GM19238 (cell line): ENCODE results near the gene CDKN2C.
"Not testable (repeated sequence)": the region's sequence is repeated elsewhere in the genome, so short reads cannot be mapped to it uniquely, and the experiment has no call there.

Experiments
- DNase-seq: peaks from one replicate; pipeline ENCODE4 v3.0.0; 2011; ENCODE audit warnings: low spot score; ENCODE audit not compliant: insufficient read length

The CDKN2C gene

DNA sequence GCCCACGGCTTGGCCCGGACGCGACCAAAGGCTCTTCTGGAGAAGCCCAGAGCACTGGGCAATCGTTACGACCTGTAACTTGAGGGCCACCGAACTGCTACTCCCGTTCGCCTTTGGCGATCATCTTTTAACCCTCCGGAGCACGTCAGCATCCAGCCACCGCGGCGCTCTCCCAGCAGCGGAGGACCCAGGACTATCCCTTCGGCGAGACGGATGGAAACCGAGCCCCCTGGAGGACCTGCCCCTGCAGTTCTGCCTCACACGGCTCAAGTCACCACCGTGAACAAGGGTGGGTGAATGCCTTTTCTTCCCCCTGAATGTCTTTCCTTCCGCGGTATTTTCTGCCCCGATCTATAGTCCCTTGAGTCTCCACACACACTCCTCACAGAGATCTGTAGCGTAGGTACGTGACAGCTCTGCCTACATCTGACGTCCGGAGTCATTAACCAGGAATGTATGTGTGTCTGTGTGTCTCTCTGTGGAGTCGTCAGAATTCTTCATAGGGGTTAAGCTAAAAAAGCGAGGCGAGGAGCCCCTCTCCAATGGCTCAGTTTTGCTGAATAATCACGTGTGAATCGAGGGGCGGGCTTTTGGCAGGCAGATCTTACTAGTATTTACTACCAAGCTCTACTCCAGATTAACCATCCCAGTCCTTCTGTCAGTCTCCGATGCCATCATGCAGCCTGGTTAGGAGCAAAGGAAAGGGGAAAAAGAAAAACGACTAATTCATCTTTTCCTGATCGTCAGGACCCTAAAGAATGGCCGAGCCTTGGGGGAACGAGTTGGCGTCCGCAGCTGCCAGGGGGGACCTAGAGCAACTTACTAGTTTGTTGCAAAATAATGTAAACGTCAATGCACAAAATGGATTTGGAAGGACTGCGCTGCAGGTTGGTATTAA lies at the start of gene CDKN2C:
TSS of gene CDKN2C (plus strand) at position 635 of the 898 bp plus-strand sequence. CDS start at position 759, 124 bp downstream.
- DNase-seq: no peak

DNA sequence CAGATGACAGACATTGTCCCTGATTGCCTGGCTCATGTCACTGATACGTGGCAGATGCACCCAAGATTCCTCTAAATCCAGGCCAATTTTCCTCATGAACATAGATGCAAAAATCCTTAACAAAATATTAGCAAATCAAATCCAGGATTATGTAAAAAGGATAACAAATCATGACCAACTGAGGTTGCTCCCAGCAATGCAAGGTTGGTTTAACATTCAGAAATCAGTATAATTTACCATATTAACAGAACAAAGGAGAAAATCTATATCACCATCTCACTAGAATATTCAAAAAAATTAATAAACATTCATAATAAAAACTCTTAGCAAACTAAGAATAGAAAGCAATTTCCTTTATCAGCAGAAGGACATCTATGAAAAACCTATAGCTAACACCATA lies 49.6 kb upstream of the CDKN2C start:
- no peak for DNase-seq

DNA sequence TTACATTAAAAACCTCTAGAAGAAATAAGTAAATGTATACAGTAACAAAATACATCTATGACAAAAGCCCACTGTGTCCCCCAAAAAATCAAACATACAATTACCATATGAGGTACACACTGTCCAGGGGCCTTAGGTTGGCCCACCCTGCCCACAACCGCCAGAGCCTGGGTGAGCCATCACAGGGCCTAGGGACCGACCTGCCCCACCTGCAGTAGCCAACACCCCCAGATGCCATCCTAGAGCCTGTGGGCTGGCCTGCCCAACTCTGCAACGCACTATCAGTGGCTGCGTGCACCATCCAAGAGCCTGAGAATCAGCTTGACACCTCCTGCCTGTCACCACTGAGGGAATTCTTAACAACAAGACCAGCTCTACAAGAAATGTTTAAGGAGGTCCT lies 49.0 kb upstream of the CDKN2C start:
- DNase-seq: no peak

DNA sequence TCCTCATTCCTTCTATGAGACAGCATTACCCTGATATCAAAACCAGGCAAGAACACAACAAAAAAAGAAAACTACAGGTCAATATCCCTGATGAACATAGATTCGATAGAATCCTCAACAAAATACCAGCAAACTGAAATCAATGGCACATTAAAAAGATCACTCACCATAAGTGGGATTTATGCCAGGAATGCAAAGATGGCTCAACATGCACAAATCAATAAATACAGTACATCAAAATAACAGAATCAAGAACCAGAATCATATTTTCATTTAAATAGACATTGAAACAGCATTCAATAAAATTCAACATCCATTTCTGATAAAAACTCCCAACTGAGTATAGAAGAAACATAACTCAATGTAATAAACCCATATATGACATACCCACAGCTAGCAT lies 46.5 kb upstream of the CDKN2C start:
- DNase-seq: no peak

DNA sequence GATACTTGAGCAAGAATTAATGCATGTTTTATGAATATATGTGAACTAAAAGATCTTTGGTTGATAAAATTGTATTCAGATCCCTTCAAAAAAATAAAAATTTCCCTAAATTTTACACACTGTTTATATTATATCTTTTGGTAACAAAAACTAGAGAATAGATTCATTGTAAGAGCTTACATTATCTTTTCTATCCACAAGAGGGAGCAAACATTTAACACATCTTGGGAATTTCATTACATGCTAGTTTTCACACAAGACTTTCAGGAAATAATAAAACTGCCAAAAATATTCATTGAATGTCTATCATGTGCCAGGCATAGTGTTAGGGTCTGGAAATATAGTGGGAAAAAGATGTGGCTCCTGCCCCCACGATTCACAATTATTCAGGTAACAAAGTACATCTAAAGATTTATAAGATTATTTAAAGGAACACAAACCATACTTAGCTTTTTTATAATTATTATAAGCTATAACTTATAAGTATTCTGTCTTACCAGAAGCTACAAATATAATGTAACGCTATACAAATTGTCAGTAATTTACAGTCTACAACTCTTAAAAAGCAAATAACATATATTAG lies 40.6 kb upstream of the CDKN2C start:
- DNase-seq: no peak

DNA sequence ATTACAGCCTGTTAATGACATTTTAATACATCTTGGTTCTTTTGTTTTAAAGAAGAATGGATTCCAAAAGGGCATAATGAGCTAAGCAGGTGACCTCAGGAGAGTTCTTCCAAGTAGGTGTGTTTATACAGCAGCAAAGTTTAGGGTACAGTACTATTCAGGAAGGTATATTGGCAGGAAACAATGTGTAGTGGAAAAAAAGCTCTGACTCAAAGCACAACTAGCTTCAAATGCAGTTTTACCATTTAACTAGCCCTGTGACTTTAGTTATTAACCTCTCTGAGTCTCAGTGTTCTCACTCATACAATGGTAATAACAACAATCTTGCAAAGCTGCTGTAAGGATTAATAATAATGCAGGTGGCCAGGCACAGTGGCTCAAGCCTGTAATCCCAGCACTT lies 39.9 kb upstream of the CDKN2C start:
- DNase-seq: no peak

DNA sequence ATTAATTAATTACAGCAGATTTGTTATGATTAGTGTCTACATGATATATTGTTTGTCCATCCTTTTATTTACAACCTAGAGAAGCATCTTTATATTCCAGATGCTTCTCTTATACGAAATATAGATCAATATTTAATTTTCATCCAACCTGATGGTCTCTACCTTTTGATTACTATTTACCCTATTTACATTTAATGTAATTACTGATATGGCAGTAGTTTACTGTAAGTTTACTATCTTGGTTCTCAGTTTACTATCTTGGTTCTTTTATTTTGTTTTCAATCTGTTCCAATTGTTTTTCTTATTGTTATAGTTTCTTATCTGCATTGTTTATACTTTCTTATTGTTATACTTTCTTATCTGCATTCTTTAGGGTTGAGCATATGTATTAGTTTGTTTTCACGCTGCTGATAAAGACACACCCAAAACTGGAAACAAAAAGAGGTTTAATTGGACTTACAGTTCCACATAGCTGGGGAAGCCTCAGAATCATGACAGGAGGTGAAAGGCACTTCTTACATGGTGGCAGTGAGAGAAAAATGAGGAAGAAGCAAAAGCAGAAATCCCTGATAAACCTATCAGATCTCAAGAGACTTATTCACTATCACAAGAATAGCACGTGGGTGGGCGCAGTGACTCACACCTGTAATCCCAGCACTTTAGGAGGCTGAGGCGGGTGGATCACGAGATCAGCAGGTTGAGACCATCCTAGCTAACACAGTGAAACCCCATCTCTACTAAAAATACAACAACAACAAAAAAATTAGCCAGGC lies 38.9 kb upstream of the CDKN2C start:
- no peak for DNase-seq

DNA sequence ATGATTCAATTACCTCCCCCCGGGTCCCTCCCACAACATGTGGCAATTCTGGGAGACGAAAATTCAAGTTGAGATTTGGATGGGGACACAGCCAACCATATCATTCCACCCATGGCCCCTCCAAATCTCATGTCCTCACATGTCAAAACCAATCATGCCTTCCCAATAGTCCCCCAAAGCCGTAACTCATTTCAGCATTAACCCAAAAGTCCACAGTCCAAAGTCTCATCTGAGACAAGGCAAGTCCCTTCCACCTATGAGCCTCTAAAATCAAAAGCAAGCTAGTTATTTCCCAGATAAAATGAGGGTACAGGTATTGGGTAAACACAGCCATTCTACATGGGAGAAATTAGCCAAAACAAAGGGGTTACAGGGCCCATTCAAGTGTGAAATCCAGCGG lies 38.0 kb upstream of the CDKN2C start:
- not testable (repeated sequence) for DNase-seq

DNA sequence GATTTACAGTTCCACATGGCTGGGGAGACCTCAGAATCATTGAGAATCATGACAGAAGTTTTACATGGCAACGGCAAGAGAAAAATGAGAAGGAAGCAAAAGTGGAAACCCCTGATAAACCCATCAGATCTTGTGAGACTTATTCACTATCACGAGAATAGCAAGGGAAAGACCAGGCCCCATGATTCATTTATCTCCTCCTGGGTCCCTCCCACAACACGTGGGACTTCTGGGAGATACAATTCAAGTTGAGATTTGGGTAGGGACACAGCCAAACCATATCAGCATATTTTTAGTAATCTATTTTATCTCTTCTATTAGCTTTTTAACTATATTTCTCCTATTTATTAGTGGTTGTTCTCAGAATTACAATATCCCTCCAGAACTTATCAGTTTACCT lies 36.3 kb upstream of the CDKN2C start:
- DNase-seq: not testable (repeated sequence)

DNA sequence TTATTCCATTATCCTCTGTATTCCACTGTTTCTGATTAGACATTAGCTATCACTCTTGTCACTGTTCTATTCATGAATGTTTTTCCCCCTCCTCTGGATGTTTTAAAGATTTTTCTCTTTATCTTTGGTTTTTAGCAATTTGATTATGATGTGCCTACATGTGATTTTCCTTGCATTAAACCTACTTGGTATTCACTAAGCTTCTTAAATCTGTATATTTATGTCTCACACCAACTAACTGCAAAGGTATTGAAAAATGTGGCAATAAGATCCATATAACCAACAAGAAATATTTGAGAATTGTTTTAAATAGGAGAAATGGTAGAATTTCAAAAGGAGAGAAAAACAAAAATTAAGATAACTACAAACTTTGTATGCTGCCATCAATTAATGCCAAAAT lies 35.2 kb upstream of the CDKN2C start:
- no peak for DNase-seq

DNA sequence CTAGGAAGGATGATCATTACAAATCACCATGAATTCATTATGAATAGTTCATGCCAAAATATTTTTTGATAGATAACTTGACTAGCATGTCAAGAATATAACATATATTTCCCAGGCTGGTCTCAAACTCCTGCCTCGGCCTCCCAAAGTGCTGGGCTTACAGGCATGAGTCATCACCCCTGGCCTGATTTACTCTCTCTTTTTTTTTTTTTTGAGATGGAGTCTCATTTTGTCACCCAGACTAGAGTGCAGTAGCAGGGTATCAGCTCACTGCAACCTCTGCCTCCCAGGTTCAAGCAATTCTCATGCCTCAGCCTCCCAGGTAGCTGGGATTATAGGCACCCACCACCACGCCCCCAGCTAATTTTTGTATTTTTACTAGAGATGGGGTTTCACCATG lies 34.8 kb upstream of the CDKN2C start:
- DNase-seq: not testable (repeated sequence)

DNA sequence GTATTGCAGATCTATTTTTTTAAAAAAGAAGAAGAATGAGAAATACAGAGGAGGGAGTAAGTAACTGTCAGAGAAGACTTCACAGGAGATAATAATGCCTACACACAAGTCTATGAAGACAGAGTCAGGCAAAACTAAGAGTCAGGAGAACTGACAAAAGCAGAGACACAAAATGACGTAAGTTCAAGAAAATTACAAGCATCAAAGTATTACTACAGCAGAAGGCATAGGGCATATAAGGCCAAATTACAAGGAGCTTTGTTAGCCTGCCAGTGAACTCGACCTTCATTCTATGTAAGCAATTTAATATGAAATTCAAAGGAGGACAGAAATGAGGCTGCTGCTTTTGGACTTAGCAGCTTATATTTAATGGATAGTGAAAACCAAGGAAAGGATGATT lies 33.7 kb upstream of the CDKN2C start:
- no peak for DNase-seq

DNA sequence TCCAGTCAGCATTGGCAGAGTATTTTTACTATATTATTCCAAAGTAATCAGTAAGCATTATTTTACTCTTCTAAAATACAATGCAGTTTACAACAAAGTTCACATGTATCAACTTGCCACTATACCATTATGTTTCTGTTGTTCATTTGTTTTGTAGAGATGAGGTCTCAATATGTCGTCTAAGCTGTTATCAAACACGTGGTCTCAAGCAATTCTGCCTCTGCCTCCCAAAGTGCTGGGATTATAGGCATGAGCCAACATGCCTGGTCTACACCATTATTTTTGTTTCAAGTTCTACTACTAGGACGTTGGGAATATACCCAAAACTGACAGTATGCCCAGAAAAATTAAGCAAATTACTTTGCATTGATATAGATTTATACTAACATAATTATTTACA lies 29.8 kb upstream of the CDKN2C start:
- DNase-seq: no peak

DNA sequence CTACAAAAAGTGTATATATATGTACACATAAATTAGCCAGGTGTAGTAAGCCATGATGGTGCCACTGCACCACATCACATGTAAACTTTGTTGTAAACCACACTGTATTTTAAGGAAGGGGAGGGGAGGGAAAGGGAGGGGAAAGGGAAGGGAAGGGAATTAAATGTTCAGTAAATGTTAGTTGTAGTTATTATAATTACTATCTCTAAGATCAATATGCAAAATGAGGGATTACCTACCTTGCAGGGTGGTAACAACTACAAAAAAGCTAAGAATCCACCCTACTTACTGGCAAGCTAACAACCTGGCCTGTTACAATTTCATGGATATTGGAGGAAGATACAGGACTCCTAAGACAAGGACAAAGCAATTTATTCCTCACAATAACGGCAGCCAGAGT lies 27.7 kb upstream of the CDKN2C start:
- DNase-seq: no peak

DNA sequence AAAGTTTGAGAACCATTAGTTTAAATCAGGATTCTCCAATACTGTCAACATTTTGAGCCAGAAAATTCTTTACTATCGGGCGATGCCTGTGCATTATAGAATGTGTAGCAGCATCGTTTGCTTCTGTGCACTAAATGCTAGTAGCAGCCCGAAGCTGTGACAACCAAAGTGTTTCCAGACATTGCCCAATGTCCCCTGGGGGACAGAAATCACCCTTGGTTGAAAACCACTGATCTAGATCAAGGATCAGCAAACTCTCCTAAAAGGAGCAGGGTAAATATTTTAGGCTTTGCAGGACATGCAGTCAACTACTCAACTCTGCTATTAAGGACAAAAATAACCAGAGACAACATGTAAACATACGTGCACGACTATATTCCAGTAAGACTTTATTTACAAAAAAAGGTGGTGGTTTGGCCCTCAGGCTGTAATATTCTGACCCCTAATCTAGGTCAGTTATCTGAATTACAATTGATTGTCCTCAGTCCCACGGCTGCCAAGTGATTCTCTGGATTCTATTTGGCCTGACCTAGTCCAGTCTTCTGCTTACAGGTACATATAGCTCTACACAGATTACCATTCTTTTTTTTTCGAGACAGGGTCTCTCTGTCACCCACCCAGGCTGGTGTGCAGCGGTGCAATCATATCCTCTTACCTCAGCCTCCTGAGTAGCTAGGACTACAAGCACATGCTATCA lies 20.6 kb upstream of the CDKN2C start:
- no peak for DNase-seq

DNA sequence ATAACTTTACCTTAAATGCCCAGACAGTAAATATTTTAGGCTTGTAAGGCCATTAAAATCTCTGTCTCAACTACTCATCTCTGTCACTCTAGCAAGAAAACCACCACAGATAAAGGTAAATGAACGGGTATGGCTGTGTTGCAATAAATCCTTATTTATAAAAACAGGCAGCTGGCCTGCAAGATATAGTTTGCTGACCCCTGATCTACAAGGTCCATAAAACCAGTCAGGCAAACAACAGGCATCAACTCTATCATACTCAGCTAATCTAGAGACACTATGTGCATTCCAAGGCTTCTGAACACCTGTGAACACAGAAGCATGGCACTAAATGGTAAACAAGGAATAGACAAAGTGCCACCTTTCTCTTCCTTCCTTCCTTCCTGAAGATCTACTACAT lies 19.6 kb upstream of the CDKN2C start:
- no peak for DNase-seq

DNA sequence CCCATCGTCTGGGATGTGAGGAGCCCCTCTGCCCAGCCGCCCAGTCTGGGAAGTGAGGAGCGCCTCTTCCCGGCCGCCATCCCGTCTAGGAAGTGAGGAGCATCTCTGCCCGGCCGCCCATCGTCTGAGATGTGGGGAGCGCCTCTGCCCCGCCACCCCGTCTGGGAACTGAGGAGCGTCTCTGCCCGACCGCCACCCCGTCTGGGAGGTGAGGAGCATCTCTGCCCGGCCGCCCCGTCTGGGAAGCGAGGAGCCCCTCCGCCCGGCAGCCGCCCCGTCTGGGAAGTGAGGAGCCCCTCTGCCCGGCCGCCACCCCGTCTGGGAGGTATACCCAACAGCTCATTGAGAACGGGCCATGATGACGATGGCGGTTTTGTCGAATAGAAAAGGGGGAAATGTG lies 17.5 kb upstream of the CDKN2C start:
- not testable (repeated sequence) for DNase-seq

DNA sequence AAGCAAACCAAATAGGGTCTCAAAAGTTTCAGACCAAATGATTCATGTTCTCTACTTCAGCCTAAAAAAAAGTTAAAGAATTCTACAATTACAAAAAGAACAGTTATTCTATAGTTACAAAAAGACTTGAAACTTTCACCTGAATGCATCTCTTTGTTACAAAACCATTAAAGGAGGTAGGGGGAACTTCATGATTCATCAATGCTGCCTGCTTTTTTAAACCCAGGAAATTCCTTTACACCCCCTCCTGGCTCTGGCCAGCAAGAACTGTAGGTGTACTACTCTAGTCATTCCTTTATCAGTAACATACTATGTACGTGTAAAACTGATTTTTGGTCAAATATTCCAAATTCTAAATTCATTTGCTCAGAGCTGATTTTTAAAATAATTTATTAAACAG lies 14.9 kb upstream of the CDKN2C start:
- DNase-seq: no peak

DNA sequence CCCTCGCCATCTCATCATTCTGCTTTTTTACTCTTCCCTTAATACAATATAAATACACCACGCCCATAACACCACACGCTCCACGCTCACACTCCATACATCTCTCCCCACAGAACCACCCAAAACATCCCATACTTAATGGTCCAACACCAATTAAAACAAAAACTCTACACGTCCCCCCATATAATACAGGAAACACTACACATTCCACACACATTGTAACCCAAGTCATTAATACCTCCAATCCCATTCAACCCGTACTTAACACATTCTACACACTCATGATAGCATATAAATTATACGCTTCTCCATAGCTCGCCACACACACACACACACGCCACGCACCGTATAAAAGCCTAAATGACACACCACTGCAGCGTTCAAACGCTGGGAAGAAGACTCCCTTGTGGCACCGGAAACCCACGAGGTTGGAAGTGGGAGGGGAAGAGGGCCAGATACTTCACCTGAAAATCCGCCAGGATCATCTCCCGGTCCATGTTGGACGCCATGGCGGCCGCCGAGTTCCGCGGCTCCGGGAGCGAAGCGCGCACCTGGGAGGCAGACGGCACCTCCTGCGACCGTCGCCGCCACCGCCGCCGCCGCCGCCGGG lies 10.6 kb upstream of the CDKN2C start:
- no peak for DNase-seq

DNA sequence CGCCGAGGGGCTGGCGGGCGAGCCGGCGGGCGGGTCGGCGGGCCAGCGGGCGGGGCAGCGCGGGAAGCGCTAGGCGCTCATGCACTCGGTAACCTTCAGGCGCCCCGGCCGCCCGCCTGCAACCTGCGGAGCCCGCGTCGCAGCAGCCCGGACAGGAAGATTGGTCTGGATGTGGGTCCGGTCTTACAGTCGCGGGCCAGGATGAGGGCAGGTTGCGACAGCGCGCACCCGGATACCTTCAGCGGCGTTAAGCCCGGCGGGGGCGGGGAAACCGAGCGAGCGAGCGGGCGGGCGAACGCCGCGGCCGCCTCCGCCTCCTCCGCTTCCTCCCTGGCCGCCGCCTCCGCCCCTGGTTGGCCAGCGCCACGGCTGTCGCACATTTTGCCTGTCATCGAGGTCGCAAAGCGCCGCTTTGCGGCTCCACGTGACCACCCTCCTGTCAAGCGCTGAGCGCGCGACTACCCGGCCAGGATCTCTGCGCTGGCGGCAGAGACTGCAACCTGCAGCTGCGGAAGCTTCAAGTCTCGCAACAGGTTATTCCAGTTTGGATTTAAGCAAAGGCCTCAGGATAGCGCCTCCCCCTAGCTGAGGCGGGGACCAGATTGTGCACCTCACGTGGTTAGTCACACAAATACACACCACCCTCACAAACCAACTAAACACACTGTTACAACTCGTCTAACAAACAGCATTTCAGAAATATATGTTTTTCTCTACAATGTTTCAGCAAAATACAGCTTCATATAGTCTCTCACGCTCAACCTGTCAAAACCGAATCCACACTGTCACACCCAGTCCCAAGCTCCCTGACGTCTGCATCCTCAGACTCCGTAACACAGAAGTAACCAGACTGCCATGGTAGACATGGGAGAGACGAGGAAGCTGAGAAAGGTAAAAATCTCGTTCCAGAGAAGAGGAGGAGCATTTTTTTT lies 9.9 kb upstream of the CDKN2C start, which contains the start of gene FAF1:
TSS of gene FAF1 (minus strand) at position 355 of the 932 bp plus-strand sequence. CDS start 456 bp downstream, outside the sequence.
- DNase-seq: peak; percentile 94
